Astrocyte (in vitro differentiated cells and primary cell): ENCODE data around the gene TEN1.

Experiments
- CTCF ChIP-seq: IDR thresholded peaks from 2 replicates; pipeline ENCODE4 v1.5.1; 2011; ENCODE audit warnings: low read depth, mild to moderate bottlenecking, inconsistent platforms, low read length, moderate library complexity; ENCODE audit not compliant: insufficient read depth
- EZH2 ChIP-seq: IDR thresholded peaks from 2 replicates; pipeline ENCODE4 v1.6.1; 2012; ENCODE audit warnings: mild to moderate bottlenecking, low read length, inconsistent platforms; ENCODE audit not compliant: insufficient read depth

- TF ChIP-seq CTCF (no peak), EZH2 (no peak)
These were observed 43.2 kb downstream of the TEN1 start for GRCh38 chr17:76022285-76022684.
